ENCODE results near the gene SUPT5H.
A peak's percentile ranks its signal among the peaks of the same experiment; 100 is the strongest.

The SUPT5H gene

GRCh38 chr19:39514840-39515550, 69.6 kb downstream of the SUPT5H start, which contains the start of gene SELENOV:
TSS of gene SELENOV (plus strand) at chr19:39515139. CDS start at chr19:39515213, 74 bp downstream.
- Histone ChIP-seq H3K36me3 (ENCODE audit: control insufficient read depth in 2 of 2, insufficient read depth in 2 of 2, low read length in 2 of 2) (no peaks in the 10 kb centered on the region), H3K9ac (ENCODE audit: low read length in 2 of 2) (no peak within 1 kb of the TSS), H3K27me3 (ENCODE audit: control insufficient read depth in 1 of 2, insufficient read depth in 2 of 2, low read length in 2 of 2) (peaks cover 29% of the 10 kb centered on the region in 2 donors), H3K4me1 (ENCODE audit: control insufficient read depth, insufficient read depth, low read length) (peaks cover 16% of the 10 kb centered on the region), H3K4me3 (ENCODE audit: low read length in 2 of 2) (peak within 1 kb of the TSS; percentile 55 to 68), H3K9me3 (ENCODE audit: control insufficient read depth in 2 of 2, low read length in 2 of 2) (no peaks in the 10 kb centered on the region), H3K27ac (ENCODE audit: low read length) (no peak within 1 kb of the TSS)

GRCh38 chr19:39515551-39516191, 70.3 kb downstream of the SUPT5H start:
- Histone ChIP-seq H3K27me3 (ENCODE audit: control insufficient read depth in 1 of 2, insufficient read depth in 2 of 2, low read length in 2 of 2) (peaks cover 29% of the 10 kb centered on the region in 2 donors), H3K4me1 (ENCODE audit: control insufficient read depth, insufficient read depth, low read length) (peaks cover 16% of the 10 kb centered on the region), H3K9ac (ENCODE audit: low read length in 2 of 2) (no peak overlapping the region), H3K9me3 (ENCODE audit: control insufficient read depth in 2 of 2, low read length in 2 of 2) (no peaks in the 10 kb centered on the region), H3K4me3 (ENCODE audit: low read length in 2 of 2) (peak overlapping the region; percentile 55 to 68), H3K36me3 (ENCODE audit: control insufficient read depth in 2 of 2, insufficient read depth in 2 of 2, low read length in 2 of 2) (no peaks in the 10 kb centered on the region), H3K27ac (ENCODE audit: low read length) (no peak overlapping the region)

GRCh38 chr19:39516270-39516669, 70.9 kb downstream of the SUPT5H start:
- Histone ChIP-seq H3K4me1 (ENCODE audit: control insufficient read depth, insufficient read depth, low read length) (peaks cover 16% of the 10 kb centered on the region), H3K27me3 (ENCODE audit: control insufficient read depth in 1 of 2, insufficient read depth in 2 of 2, low read length in 2 of 2) (peaks cover 27 to 29% of the 10 kb centered on the region in 2 donors), H3K27ac (ENCODE audit: low read length) (no peak overlapping the region), H3K36me3 (ENCODE audit: control insufficient read depth in 2 of 2, insufficient read depth in 2 of 2, low read length in 2 of 2) (no peaks in the 10 kb centered on the region), H3K9me3 (ENCODE audit: control insufficient read depth in 2 of 2, low read length in 2 of 2) (no peaks in the 10 kb centered on the region), H3K4me3 (ENCODE audit: low read length in 2 of 2) (no peak overlapping the region), H3K9ac (ENCODE audit: low read length in 2 of 2) (no peak overlapping the region)

GRCh38 chr19:39517432-39517831, 72.0 kb downstream of the SUPT5H start:
- no peaks in the 10 kb centered on the region for H3K9me3 ChIP-seq (ENCODE audit: control insufficient read depth in 2 of 2, low read length in 2 of 2)
- peaks cover 25 to 27% of the 10 kb centered on the region in 2 donors for H3K27me3 ChIP-seq (ENCODE audit: control insufficient read depth in 1 of 2, insufficient read depth in 2 of 2, low read length in 2 of 2)
- peaks cover 16% of the 10 kb centered on the region for H3K4me1 ChIP-seq (ENCODE audit: control insufficient read depth, insufficient read depth, low read length)
- H3K36me3 ChIP-seq (ENCODE audit: control insufficient read depth in 2 of 2, insufficient read depth in 2 of 2, low read length in 2 of 2) = no peaks in the 10 kb centered on the region
- H3K27ac ChIP-seq (ENCODE audit: low read length) = no peak overlapping the region
- no peak overlapping the region for H3K9ac ChIP-seq (ENCODE audit: low read length in 2 of 2)
- H3K4me3 ChIP-seq (ENCODE audit: low read length in 2 of 2) = no peak overlapping the region

GRCh38 chr19:39518458-39518857, 73.1 kb downstream of the SUPT5H start:
- Histone ChIP-seq H3K9me3 (ENCODE audit: control insufficient read depth in 2 of 2, low read length in 2 of 2) (no peaks in the 10 kb centered on the region), H3K9ac (ENCODE audit: low read length in 2 of 2) (no peak overlapping the region), H3K4me1 (ENCODE audit: control insufficient read depth, insufficient read depth, low read length) (peaks cover 16% of the 10 kb centered on the region), H3K36me3 (ENCODE audit: control insufficient read depth in 2 of 2, insufficient read depth in 2 of 2, low read length in 2 of 2) (no peaks in the 10 kb centered on the region), H3K27me3 (ENCODE audit: control insufficient read depth in 1 of 2, insufficient read depth in 2 of 2, low read length in 2 of 2) (peaks cover 23 to 24% of the 10 kb centered on the region in 2 donors), H3K27ac (ENCODE audit: low read length) (no peak overlapping the region), H3K4me3 (ENCODE audit: low read length in 2 of 2) (no peak overlapping the region)

GRCh38 chr19:39518975-39519374, 73.6 kb downstream of the SUPT5H start:
- Histone ChIP-seq H3K27me3 (ENCODE audit: control insufficient read depth in 1 of 2, insufficient read depth in 2 of 2, low read length in 2 of 2) (peaks cover 19 to 23% of the 10 kb centered on the region in 2 donors), H3K4me3 (ENCODE audit: low read length in 2 of 2) (no peak overlapping the region), H3K9me3 (ENCODE audit: control insufficient read depth in 2 of 2, low read length in 2 of 2) (no peaks in the 10 kb centered on the region), H3K27ac (ENCODE audit: low read length) (no peak overlapping the region), H3K9ac (ENCODE audit: low read length in 2 of 2) (no peak overlapping the region), H3K4me1 (ENCODE audit: control insufficient read depth, insufficient read depth, low read length) (peaks cover 16% of the 10 kb centered on the region), H3K36me3 (ENCODE audit: control insufficient read depth in 2 of 2, insufficient read depth in 2 of 2, low read length in 2 of 2) (no peaks in the 10 kb centered on the region)

- H3K4me1 ChIP-seq (ENCODE audit: control insufficient read depth, insufficient read depth, low read length) = peaks cover 3% of the 10 kb centered on the region
- H3K27me3 ChIP-seq (ENCODE audit: control insufficient read depth in 1 of 2, insufficient read depth in 2 of 2, low read length in 2 of 2) = peaks cover 3 to 4% of the 10 kb centered on the region in 2 donors
- H3K4me3 ChIP-seq (ENCODE audit: low read length in 2 of 2) = no peak overlapping the region
- no peaks in the 10 kb centered on the region for H3K9me3 ChIP-seq (ENCODE audit: control insufficient read depth in 2 of 2, low read length in 2 of 2)
- no peak overlapping the region for H3K9ac ChIP-seq (ENCODE audit: low read length in 2 of 2)
- no peak overlapping the region for H3K27ac ChIP-seq (ENCODE audit: low read length)
- H3K36me3 ChIP-seq (ENCODE audit: control insufficient read depth in 2 of 2, insufficient read depth in 2 of 2, low read length in 2 of 2) = no peaks in the 10 kb centered on the region
Measured at GRCh38 chr19:39520541-39521484, 75.4 kb downstream of the SUPT5H start.

GRCh38 chr19:39524495-39524894, 79.1 kb downstream of the SUPT5H start:
- no peak overlapping the region for H3K4me3 ChIP-seq (ENCODE audit: low read length in 2 of 2)
- H3K36me3 ChIP-seq (ENCODE audit: control insufficient read depth in 2 of 2, insufficient read depth in 2 of 2, low read length in 2 of 2) = no peaks in the 10 kb centered on the region
- no peaks in the 10 kb centered on the region for H3K9me3 ChIP-seq (ENCODE audit: control insufficient read depth in 2 of 2, low read length in 2 of 2)
- H3K27ac ChIP-seq (ENCODE audit: low read length) = no peak overlapping the region
- H3K4me1 ChIP-seq (ENCODE audit: control insufficient read depth, insufficient read depth, low read length) = no peaks in the 10 kb centered on the region
- H3K27me3 ChIP-seq (ENCODE audit: control insufficient read depth in 1 of 2, insufficient read depth in 2 of 2, low read length in 2 of 2) = no peaks in the 10 kb centered on the region
- no peak overlapping the region for H3K9ac ChIP-seq (ENCODE audit: low read length in 2 of 2)

GRCh38 chr19:39525205-39525604, 79.8 kb downstream of the SUPT5H start:
- no peaks in the 10 kb centered on the region for H3K9me3 ChIP-seq (ENCODE audit: control insufficient read depth in 2 of 2, low read length in 2 of 2)
- no peak overlapping the region for H3K9ac ChIP-seq (ENCODE audit: low read length in 2 of 2)
- no peaks in the 10 kb centered on the region for H3K27me3 ChIP-seq (ENCODE audit: control insufficient read depth in 1 of 2, insufficient read depth in 2 of 2, low read length in 2 of 2)
- H3K4me3 ChIP-seq (ENCODE audit: low read length in 2 of 2) = no peak overlapping the region
- no peaks in the 10 kb centered on the region for H3K4me1 ChIP-seq (ENCODE audit: control insufficient read depth, insufficient read depth, low read length)
- no peak overlapping the region for H3K27ac ChIP-seq (ENCODE audit: low read length)
- no peaks in the 10 kb centered on the region for H3K36me3 ChIP-seq (ENCODE audit: control insufficient read depth in 2 of 2, insufficient read depth in 2 of 2, low read length in 2 of 2)
